H1 (cell line): ENCODE measurements around the gene MT4. TPM values are rescaled to one million over a fixed set of nuclear protein-coding genes. Genes with fewer than 3 reads are reported as not detected.

Experiments used
- ATF2 ChIP-seq: IDR thresholded peaks from 2 replicates; pipeline ENCODE4 v1.6.1; 2012; ENCODE audit warnings: low read length, inconsistent platforms
- E2F6 ChIP-seq: IDR thresholded peaks from 2 replicates; pipeline ENCODE4 v1.6.1; 2012; ENCODE audit warnings: inconsistent platforms
- MAX ChIP-seq: IDR thresholded peaks from 2 replicates; pipeline ENCODE4 v1.6.1; 2012; ENCODE audit warnings: inconsistent platforms
- polyA plus RNA-seq, 7 experiments: library from polyadenylated mRNA; depleted of rRNA in 3 of 7; stranded (reverse) in 5 of 7; unstranded in 2 of 7; fragments of >200 nt in 5 of 7; fragments of 200-250 nt in 2 of 7; gene quantifications; 1 replicate in 5 of 7; 2 replicates in 1 of 7; 4 replicates in 1 of 7; pipeline versions ENCODE4 v1.2.1 to v1.2.3, GENCODE V29; 2011 to 2013; ENCODE audit warnings: missing spikeins in 2 of 7, mixed read lengths in 2 of 7
- total RNA-seq: library from RNA; stranded (reverse); fragmentation: NEBNext Ultra II Directional; extraction: Animal tissue kit (Norgen Biotek cat#: 25700); gene quantifications from 2 replicates; pipeline ENCODE4 v1.2.1, GENCODE V29; 2021

Gene MT4
- total and polyA plus RNA-seq, 2 of the 8 experiments (the other 6 are each of a cell fraction or from before 2014, with no cell fraction given), result not detected

DNA sequence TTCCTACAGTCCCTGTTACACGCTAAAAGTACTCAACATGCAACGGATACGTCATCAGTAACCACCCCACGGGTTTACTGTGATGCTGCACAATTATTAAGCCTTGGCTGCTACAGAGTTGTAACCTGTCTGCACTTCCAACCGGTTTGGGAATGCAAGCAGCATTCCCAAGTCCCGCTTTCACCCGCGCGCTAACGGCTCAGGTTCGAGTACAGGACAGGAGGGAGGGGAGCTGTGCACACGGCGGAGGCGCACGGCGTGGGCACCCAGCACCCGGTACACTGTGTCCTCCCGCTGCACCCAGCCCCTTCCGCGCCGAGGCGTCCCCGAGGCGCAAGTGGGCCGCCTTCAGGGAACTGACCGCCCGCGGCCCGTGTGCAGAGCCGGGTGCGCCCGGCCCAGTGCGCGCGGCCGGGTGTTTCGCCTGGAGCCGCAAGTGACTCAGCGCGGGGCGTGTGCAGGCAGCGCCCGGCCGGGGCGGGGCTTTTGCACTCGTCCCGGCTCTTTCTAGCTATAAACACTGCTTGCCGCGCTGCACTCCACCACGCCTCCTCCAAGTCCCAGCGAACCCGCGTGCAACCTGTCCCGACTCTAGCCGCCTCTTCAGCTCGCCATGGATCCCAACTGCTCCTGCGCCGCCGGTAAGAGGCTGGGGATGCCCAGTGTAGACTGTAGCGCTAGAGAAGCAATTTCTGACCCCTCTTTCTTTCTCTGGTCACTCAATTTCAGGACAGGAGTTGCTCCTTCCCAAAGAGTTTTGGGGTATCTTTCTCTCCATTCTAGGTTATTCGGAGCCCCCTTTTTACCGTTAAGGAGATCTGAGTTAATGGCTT, 43.4 kb downstream of the MT4 start, which contains the start of gene MT2A (continued):
- no peak for TF ChIP-seq ATF2
- 0 out of 2 replicates have a peak, but pooled peaks have one; percentile 61 for TF ChIP-seq E2F6
- TF ChIP-seq MAX, result 0 out of 2 replicates have a peak, but pooled peaks have one; percentile 45
- TF ChIP-seq, all 59 proteins: peak for 8
